TTC549 (cell line): ENCODE data around the gene CMTM7.

Experiments used
- FAIRE-seq: peaks from 2 replicates; lab custom pipeline; 2012; peaks lifted over from hg19 to GRCh38; lab: Jason Lieb, UNC

Gene CMTM7

GRCh38 chr3:32493437-32494414, 102.1 kb downstream of the CMTM7 start:
- no peak for FAIRE-seq

DNA sequence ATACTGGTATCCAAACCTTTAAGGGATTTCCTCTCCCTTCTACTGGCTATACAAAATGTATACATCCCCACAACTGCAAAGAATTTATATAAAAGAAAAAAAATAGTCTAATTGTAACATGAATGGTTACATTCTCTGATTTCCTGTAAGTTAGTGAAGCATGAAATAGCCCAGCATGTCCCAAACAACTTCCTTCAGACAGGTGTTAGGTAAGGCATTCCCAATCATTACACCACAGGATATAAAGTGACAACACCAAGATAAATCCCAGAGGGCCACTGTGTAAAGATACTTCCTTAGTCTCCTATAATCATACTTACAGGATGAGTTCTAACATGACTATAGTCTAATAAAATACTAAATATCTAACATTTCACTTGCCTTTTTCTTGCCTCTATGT, 103.4 kb downstream of the CMTM7 start:
- no peak for FAIRE-seq

DNA sequence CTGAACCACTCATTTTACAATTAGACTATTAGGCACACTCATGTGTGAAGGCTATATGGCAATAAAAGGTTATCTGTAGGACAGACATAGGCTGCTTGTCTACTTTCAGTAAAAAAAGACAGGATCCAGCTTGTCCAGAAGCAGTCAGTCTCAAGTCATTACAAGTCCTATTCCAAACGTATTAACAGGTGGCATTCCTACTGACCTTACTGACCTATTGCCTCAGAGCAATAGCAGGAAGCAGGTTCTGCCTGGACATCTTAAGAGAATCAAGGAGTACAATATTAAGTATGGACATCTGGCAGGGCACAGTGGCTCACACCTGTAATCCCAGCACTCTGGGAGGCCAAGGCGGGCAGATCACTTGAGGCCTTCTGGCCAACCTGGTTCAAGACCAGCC, 104.0 kb downstream of the CMTM7 start:
- FAIRE-seq, result no peak

GRCh38 chr3:32498252-32498651, 106.6 kb downstream of the CMTM7 start:
- FAIRE-seq, result no peak

GRCh38 chr3:32498992-32499391, 107.3 kb downstream of the CMTM7 start:
- FAIRE-seq, result no peak

DNA sequence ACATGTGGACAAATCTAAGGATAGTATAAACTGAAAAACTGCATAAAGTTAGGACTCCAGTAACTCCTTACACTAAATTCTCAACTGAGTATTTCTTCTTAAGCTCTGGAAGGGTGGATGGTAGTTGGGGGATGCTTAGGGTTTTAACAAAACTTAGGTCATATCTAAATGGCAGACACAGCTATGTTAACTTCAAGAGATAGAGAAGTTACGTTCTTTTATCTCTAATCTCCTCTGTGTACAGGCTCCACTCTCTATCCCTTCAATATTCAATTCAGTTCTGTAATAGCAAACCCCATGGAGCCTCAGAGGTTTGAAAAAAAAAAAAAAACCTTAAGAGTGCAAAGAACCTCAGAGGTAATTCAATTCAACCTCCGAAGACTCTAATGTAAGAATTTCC, 107.9 kb downstream of the CMTM7 start:
- no peak for FAIRE-seq

- no peak for FAIRE-seq
Measured at GRCh38 chr3:32500231-32500630, 108.6 kb downstream of the CMTM7 start.

GRCh38 chr3:32500880-32501782, 109.5 kb downstream of the CMTM7 start:
- FAIRE-seq, result no peak

DNA sequence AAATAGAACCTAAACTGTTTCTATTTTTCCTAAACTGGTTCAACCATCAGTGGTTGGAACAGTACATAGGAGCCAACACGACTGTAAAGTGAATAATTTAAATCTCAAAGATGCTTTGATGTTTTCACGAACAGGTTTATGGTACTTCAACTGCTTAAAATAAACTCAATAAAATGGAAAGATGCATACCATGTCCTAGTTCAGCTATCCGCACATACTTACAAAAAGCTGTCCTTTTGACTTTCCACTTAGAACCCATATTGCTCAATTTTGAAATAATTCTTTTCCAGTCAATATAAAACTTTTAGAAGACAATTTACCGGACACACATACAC, 110.1 kb downstream of the CMTM7 start:
- FAIRE-seq, result no peak

DNA sequence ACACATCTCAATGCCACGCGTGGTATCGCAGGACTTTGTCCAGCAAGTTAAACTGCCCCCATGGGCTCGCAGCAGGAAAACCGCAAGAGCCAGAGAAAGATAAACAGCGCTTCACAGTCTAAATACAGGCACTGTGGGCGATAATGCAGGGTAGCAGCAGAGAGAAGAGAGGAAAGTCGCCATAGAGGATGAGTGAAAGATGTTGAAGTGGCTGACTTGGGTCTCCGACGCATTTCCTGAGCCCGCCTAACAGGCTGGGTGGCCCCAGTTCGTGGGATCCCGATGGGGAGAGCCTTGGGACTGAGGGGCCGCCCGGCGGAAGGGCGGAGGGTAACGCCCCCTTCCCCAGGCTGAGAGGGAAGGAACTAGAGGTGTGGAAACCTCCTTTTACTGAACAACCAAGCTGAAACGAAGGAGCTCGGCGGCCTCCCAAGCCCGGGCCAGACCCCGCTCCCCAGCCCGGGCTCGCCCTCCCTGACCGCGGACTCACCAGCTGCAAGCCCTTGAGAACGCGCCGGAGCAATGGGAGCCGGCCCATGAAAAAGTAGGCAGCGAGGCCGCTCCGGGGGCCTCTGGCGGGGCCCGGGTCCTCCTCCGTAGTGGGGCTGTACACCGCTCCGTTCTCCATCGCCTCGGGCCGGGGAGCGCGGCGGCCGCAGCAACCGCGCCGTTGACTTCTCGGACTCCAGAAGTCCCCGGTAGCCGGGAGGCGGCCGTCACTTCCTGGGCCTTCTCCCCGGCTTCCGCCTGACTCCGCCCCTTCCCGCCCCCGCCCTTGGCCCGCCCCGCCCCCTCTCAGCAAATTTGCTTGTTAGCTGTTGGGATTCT, 110.7 kb downstream of the CMTM7 start, which contains the start of gene CMTM6:
TSS of gene CMTM6 (minus strand) at position 735 of the 828 bp plus-strand sequence. CDS start at position 628, 107 bp downstream.
- FAIRE-seq, result no peak

GRCh38 chr3:32502946-32503286, 111.3 kb downstream of the CMTM7 start:
- FAIRE-seq, result no peak
